HG02840 (cell line): Measurements from ENCODE around the gene PDE1C.
"Not testable (repeated sequence)": the region's sequence is repeated elsewhere in the genome, so short reads cannot be mapped to it uniquely, and the experiment has no call there.

Experiments
- ATAC-seq: cut with Tn5 transposase; IDR thresholded peaks from one replicate; pipeline ENCODE4 v1.9.1; 2021; ENCODE audit warnings: mild to moderate bottlenecking, moderate library complexity, moderate number of reproducible peaks; ENCODE audit not compliant: unreplicated experiment, low FRiP score

Gene PDE1C

DNA sequence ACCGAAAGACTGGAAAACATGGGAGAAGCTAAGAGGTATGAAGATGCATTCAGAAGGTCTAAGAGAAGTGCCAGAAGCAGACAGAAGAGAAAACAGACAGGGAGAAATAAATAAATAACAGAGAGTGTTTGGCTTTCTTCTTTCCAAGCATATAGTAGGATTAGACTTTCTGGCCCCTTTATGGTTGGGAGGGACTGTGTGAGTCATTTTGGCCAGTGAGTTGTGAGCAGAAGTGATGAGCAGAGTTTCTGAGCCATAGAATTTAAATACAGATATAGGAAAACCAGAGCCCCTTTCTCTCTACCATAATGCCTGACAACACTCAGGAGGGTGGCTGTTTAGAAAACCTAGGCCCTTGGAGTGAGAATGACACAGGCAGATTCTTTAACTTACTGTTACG, 212.2 kb downstream of the PDE1C start:
- no peak for ATAC-seq

DNA sequence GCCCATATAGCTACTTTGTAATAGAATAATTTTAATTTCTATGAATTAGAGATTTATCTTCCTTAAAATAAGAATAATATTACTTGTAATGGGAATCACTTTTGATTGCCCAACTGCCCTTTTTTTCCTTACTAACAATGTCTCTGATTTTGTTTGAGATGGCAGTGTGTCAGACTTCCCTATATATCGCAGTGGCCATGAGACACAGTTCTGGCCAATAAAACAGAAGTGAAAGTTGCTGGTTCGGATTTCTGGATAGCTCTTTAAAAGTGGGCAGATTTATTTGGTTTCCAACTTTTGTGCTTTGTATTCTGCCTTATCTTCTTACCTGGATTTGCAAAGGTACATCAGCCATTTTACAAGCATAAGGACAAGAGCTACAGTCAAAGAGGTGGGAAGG, 213.0 kb downstream of the PDE1C start:
- ATAC-seq: no peak

DNA sequence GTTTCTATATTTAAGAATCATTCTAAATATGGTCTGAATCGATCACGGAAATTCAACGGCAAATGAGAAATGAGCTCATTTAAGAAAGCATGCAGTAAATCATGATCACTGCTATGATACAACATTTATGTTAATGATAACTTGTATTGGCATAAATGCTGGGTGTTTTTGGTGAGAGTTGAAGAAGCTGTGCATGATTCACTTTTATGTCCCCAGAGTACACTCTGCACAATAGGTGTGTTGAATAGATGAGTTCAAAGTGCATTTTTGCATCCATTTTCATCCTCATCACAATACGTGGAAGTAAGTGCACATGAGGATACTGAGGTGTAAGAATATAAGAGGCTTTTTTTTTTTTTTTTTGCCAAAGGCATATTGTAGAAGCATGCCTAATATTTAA, 213.9 kb downstream of the PDE1C start:
- no peak for ATAC-seq

DNA sequence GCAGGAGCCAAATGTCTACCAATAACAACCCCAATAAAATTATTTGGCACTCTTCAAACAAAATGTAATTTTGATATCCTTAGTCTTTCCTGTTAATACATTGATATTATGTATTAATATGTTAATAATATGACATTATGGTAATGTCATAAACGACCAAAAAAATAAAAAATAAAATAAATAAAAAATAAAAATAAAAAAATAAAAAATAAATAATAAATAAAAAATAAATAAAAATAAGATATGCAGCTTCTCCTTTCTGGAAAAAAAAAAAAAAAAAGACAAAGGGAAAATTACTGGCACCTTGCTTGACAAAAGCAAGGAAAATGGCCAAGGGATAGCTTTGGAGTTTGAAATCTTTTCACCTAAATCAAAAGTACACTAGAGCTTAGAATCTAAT, 214.7 kb downstream of the PDE1C start:
- ATAC-seq: no peak

DNA sequence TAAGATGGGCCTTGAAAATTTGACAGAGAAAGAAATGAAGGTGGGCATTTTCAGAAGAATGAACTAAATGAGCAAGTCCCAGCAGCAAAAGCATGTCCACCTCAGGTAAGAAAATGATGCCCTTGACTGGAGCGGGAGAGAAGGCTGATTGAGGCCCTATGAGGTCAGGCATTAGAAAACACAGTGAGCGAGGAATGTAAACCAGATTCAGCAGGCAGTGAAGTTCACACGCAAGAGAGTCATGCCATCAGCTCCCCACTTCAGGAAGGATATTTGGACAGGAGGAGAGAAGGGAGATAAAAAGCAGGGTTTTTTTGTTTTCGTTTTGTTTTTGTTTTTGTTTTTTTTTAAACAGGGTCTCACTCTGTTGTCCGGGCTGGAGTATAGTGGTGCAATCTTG, 216.8 kb downstream of the PDE1C start:
- no peak for ATAC-seq

DNA sequence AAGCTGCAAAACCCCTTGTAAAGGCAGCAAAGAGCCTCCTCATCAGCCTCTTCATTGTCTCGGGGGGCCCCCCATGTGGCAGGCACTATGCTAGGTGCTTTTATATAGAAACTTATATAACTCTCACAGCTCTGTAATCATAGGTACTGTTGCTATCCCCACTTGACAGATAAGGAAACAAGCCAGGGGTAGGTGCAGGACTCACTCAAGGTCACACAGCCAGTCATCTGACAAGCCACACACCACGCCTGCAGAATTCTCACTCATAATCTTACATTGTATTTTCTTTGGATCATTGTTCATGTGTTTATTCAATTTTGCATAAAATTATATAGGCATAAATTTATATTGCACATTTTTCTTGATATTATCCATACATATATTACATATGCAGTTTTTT, 217.7 kb downstream of the PDE1C start:
- ATAC-seq: no peak

DNA sequence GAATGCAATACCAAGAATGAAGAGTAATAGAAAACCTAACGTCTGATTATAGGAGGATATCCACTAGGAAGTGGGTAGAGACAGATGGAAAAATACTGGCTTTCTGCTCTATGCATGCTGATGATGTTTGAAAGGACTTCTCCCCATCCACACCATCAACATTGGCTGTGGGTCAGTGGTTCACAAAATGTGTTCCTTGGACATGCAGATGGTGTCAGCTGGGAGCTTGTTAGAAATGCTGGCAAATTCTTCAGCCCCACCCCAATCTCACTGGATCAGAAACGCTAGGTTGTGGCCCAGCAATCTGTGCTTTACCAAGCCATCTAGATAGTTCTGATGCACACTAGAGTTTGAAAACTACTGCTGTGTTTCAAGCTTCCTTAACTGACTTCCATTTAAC, 219.1 kb downstream of the PDE1C start:
- no peak for ATAC-seq

DNA sequence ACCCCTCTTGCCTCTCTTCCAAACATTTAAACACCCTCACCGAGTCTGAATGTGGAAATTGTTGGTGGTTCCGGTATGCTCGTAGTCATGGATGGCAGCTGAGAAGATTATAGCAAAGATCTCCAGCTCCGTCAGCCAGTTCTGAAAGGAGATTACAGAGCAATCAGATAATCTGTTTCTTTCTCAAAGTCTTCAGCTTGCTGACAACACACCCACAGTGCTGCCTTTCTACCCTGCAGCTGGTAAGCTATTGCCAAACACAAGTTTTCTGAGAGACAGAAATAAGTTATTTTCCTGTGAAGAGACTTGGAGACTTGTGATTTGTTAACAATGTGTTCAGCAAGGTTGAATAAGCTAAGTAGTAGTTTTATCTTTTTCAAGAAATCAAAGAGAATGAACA, 219.6 kb downstream of the PDE1C start:
- no peak for ATAC-seq

DNA sequence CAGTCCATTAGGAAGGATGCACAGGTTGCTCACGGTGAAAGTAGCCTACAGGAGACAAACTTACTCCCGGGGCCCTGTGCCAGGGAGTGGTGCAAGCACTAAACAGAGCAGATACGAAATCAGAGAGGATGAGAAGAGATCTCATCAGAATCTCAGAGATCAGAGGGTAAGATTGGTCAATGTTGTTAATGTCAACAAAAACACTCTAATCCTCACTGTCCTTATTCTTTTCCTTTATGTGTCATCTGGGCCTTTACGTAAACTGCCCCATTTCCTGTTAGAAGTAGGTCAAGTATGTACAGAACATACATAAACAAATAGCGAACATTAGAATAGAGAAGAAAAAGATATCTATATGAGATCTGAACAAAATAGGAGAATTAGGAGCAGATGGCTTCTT, 220.1 kb downstream of the PDE1C start:
- ATAC-seq: no peak

DNA sequence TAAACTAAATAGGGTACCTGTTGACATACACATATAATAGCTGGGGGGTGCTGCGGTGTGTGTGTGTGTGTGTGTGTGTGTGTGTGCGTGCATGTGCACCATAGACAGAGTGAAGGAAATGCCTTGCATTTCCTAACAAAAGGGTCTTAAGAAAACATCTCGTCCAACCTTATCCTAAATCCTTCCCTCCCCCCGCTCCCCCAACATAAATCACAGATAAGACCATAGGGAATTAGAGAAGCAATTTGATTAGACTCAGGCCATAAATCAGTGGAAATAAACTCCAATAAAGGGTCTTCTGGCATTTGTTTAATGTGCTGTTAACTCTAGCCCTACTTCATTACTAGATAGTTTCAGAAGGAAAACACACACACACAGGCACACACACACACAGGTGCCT, 234.7 kb downstream of the PDE1C start:
- ATAC-seq: no peak

DNA sequence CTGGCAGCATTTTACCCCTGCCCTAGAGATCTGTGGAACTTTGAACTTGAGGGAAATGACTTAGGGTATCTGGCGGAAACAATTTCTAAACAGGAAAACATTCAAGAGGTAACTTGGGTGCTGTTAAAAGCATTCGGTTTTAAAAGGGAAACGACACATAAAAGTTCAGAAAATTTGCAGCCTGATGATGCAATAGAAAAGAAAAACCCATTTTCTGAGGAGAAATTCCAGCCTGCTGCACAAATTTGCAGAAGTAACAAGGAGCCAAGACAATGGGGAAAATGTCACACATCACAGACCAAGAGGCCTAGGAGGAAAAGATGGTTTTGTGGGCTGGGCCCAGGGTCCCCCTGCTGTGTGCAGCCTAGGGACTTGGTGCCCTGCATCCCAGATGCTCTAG, 236.6 kb downstream of the PDE1C start:
- not testable (repeated sequence) for ATAC-seq

DNA sequence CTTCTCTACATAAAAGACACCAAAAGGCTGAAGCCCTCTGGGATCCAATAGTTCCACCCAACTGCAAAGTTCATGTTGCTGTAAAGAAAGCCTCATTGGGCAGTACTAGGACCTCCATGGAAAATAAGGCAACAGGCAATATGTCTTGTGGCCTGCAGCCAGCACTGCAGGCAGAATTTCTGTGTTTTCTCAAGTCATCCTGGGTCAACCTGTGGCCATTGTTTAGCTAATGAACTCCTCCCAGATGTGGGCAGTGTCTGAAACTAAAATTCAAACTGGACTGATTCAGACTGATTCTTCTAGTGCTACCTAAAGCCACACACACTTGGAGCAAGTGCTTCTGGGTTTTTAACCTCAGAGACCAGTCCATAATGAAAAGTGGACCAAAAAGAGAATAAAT, 241.7 kb downstream of the PDE1C start:
- no peak for ATAC-seq

DNA sequence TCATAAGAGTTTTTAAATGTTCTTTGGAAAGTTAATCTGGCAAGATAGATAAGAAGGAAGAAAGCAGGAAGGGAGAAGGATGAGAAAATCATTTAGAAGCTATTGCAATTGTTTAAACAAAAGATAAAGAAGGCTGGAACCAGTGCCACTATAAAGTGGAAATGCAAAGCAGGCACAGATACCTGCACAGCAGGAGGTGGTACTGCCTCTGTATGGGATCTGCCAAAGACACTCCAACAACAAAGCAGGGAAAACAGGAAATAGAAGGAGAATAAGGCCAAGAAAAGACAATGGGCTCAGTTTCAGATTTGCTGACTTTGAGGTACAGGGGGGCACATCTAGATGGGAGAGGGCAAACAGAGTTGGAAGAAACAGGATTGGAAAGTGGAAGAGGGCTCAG, 244.6 kb downstream of the PDE1C start:
- no peak for ATAC-seq

DNA sequence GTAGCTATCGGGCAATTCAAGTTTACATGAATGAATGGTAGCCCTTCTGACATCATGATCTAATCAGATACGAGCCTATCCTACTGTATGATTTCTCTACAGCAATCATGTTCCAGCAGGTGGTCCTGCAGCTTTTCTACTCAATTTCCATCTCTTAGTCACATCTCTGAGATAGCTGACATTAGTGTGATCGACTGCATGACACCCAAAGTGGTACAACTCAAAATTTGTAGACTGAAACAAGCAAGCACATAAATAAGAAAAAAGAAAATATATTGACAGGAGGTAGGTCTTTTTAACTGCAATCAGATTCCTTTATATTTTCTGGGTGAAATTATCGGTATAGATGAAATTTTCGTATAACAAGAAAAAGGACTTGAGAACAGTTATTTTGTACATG, 251.2 kb downstream of the PDE1C start:
- ATAC-seq: no peak

DNA sequence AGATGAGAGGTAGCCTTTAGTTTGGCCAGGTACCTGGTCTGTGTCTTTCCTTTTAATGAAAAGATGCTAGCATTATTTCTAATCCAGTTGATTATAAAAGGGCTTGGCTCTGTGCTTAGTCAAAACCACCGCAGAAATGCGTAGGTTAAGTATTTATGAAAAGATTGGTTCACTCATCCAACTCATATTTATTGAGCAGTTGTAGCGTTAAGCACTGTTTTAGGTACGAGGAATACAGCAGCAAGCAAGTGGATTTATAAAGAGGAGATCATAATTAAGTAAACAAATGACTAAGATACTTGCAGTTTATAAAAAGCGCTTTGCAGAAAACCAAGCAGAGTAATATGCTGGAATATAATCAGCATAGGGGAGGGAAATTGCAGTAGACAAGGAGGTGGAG, 253.4 kb downstream of the PDE1C start:
- no peak for ATAC-seq

DNA sequence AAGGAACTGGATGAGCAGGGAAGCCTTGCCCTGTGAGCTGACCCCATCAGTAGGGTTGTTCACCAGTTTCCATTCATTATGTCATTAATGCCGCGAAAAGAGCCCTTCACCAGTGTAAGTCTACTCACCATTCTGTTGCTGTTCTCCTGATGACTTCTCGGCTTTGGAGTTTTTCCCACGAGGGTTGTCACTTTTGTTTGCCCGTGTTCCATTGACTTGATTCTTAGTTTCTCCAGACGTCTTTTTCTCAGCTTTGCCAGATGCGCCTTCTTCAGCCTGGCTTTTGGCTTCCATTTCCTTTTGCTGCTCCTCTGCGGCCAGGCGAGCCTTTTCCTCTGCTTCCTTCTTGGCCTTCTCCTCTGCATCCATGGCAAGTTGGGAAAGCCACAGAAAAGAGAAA, 254.4 kb downstream of the PDE1C start:
- no peak for ATAC-seq

DNA sequence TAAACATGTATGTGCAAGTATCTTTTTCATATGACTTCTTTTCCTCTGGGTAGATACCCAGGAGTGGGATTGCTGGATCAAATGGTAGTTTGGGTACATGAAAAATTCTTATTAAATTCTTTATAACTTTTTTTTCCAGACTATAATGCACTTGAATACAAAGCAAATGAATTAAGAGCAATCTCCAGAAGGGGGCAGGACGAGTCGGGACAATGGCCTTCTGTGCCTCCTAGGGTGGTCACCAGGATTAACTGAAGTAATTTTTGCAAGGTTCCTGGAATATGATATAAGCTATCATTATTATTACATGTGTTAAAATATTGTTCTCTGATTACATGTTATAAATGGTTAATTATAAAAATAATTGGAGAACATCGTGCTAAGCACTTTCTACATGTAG, 256.0 kb downstream of the PDE1C start:
- no peak for ATAC-seq

DNA sequence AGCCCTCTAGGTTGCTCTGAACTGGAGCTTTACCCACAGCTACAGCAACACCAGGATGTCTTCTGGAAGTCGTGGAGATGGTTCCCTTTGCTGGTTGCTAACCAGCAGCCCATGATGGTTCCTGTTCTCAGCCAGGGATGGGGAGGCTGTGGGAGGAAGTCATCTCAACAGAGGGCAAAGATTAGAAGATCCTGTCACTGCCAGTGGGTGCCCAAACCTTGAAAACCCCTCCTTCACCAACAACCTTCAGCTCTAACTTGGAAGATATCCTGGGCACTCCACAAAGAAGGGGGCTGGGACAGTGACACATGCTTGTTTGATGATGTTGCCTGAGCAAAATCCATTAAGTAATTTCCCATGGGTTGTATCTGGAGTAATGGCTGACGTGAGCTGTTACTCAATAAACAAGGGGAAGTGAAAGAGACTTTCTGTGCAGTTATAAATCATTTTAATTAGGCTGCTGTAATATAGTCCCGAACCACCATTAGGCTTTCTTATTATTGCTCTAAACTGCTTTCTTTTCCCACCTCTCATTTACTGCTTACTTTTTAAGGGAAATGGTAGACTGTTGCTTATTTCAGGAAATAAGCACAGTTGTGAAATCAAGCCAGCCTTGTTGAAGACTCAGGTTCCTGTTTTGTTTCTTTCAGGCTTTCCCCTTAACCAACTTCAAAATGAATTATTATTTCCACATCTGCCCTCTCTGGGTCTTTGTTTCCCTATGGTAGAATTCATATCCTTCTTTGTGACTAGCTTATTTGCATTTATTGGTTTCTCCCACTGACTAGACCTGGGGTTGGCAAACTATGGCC, 258.4 kb downstream of the PDE1C start:
- ATAC-seq: no peak

DNA sequence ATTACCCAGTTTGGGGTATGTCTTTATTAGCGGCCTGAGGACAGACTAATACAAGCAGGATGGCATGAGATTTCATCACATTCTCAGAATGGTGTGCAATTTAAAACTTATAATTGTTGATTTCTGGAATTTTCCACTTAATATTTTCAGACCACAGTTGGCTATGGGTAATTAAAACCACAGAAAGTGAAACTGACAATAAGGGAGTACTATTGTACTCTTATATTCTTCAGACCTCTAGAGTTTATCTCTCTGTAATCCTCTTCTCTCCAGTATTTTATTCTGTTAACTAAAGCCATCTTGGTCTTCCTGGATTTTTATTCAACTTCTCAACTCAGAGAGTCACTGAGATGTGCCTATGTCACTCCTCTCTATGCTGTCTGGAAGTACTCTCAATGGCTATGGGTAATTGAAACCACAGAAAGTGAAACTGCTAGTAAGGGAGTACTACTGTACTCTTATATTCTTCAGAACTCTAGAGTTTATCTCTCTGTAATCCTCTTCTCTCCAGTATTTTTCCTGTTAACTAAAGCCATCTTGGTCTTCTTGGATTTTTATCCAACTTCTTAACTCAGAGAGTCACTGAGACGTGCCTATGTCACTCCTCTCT, 264.9 kb downstream of the PDE1C start:
- no peak for ATAC-seq

DNA sequence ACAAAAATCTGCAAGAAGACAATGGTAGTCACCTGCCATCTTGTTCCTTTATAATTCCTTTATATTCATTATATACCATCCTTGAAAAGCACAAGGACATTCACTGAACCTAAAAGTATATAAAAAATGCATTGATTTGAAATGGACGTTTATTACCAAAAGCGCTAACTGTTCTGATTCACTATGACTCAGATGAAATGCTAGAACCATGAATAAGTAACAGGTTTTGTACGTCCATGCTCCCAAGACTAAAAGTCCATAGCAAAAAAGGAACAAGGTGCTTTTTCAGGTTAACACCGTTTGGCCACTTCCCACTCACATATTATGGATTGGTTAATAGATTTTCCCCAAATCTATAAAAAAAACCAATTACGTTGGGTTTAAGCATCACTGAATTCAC, 273.8 kb downstream of the PDE1C start:
- ATAC-seq: no peak

DNA sequence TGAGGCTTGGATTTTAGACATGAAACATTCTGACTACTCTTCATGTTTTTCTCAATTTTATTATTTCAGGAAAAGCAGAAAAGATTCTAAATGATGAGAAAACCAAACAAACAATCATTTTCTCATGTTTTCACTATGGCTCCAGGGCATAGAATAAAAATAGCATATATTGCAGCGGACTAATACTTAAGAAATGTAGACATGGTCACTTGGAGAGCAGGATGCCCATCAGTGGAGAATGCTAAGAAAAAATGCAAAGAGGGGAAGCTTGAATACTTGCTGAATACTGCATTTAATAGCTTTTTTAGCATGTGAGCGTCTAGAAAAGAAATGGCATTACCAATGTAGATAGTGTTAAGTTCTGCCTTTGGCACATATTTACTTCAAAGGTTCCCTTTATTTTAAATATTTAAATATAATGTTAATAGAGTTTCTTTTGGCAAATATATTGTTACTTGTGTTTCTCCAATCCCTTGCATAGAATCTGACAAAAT, 275.3 kb downstream of the PDE1C start:
- no peak for ATAC-seq

DNA sequence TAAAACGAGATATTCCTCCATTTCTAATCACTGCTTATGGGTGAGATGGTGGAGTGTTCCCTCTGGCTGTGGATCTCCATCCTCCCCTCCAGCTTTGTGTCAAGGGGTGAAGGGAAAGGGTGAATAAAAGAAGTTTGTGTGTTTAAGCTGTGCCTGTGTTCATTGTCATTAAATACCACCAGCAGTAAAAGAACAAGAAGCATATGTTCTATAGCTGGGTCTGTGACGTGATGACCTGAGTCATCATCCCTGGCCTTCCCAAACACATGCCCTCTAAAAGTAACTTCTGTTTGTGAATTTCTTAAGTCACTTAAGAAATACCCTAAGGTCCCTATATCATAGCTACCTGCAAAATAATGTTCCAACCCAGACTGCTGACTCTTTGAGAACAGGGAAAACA, 278.3 kb downstream of the PDE1C start:
- no peak for ATAC-seq
